Activated naive CD4-positive, alpha-beta T cell treated with anti-CD3 and anti-CD28 coated beads, Interleukin-2, amount 50 U/mL, for 72 hours (primary cell): ENCODE measurements around the gene CDK5RAP2. TPM values are rescaled to one million over a fixed set of nuclear protein-coding genes. Genes with fewer than 3 reads are reported as not detected.

Source experiments
- ATAC-seq, 2 donors: fragments of 150-1000 bp; cut with Tn5 transposase; 2 replicates each; pipeline ENCODE4 v1.10.0; 2021; ENCODE audit warnings: mild to moderate bottlenecking in 2 of 2, moderate library complexity in 2 of 2
- DNase-seq, 2 donors: peaks; one replicate each; pipeline ENCODE4 v3.0.0; 2021 to 2022; ENCODE audit warnings: low spot score in 2 of 2
- H3K27ac Mint-ChIP-seq, 2 donors: one replicate each; pipeline ENCODE4 v1.8.0; 2022; ENCODE audit warnings: mild to moderate bottlenecking in 2 of 2, mixed read lengths in 2 of 2
- H3K36me3 Mint-ChIP-seq, 2 donors: one replicate each; pipeline ENCODE4 v1.8.0; 2022; ENCODE audit warnings: mixed read lengths in 2 of 2
- H3K9me3 Mint-ChIP-seq, 2 donors: one replicate each; pipeline ENCODE4 v1.8.0; 2022; ENCODE audit warnings: mixed read lengths in 2 of 2
- total RNA-seq, 2 donors: library from RNA; stranded (reverse); gene quantifications; one replicate each; pipeline ENCODE4 v1.2.3, GENCODE V29; 2022

The CDK5RAP2 gene
- total RNA-seq, 2 donors from 2014 or later, result 85.9 to 128 TPM

DNA sequence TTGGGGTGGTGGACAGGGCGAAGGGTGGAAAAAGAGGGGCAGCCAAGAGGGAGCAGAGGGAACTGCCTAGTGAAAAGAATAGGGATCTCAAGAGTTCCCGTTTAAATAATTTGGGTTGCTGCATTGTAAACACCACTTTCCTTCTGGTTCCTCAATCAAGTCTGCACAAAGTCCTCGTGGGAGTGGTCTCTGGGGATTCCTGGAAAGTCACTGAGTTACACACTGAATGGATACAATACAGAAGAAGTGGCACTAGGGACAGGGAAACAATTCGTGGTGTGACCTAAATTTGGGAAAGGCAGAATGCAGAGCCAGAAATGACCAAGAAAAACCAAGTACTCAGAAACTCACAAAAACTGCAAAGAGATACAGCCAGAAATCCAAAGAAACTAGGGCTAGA lies 161.7 kb downstream of the CDK5RAP2 start:
- DNase-seq (no peak), ATAC-seq (no peak)
- no peaks in the 10 kb centered on the region for H3K9me3 Mint-ChIP-seq
- H3K36me3 Mint-ChIP-seq, result peaks cover 16 to 20% of the 10 kb centered on the region in 2 donors
- H3K27ac Mint-ChIP-seq, result peak overlapping the region in 1 of 2 donors; percentile 93

GRCh38 chr9:120416781-120417427 lies 163.1 kb downstream of the CDK5RAP2 start:
- Mint-ChIP-seq H3K36me3 (peaks cover 16 to 20% of the 10 kb centered on the region in 2 donors), H3K9me3 (no peaks in the 10 kb centered on the region)

DNA sequence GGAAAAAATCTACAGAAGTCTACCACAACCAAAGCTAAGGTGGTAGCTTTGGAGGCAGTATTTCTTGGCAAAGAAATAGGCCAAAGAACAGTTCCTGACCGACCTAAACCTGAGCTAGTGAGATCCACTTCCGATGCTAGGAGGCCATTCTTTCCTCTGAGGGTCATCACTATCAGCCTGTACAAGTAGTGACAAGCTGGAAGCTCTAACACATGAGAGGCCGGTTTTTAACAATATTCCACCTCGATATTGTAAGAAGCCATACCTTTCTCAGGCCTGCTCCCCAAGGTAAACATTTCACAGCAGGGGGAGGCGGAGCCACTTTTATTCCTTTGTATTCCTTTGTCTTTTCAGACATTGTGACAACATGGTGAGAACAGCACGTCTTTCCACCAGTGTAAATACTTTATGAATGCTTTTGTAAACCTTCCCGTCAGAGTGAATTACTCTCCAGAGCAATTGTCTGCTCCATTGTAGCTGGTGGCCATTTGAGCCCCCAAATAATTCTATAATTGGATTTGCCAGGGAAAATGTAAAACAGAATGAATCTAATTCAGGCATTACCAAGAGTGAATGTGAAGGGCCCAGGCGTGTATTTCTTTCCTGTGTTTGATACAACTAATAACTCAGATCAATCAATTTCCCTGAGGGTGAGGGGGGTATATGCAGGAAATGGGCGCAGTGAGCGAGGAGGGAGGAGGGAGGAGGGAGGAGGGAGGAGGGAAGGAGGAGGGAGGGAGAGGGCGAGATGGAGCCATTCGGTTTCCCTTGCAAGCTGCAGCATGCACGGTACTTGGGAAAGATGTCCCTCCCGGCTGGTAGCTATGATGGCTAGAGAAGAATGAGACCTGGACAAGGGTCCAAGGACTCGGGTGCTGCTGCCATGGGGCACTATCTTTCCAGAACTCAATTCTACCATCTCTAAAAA lies 166.6 kb downstream of the CDK5RAP2 start:
- peak overlapping the region in 1 of 2 donors; percentile 50 for H3K27ac Mint-ChIP-seq
- ATAC-seq (no peak), DNase-seq (no peak)
- H3K36me3 Mint-ChIP-seq, result peaks cover 16 to 21% of the 10 kb centered on the region in 2 donors
- no peaks in the 10 kb centered on the region for H3K9me3 Mint-ChIP-seq

More at GRCh38 chr9:120416781-120417427, 163.1 kb downstream of the CDK5RAP2 start:
- no peak for ATAC-seq
- DNase-seq, result no peak
- peak overlapping the region in 1 of 2 donors; percentile 10 for H3K27ac Mint-ChIP-seq

DNA sequence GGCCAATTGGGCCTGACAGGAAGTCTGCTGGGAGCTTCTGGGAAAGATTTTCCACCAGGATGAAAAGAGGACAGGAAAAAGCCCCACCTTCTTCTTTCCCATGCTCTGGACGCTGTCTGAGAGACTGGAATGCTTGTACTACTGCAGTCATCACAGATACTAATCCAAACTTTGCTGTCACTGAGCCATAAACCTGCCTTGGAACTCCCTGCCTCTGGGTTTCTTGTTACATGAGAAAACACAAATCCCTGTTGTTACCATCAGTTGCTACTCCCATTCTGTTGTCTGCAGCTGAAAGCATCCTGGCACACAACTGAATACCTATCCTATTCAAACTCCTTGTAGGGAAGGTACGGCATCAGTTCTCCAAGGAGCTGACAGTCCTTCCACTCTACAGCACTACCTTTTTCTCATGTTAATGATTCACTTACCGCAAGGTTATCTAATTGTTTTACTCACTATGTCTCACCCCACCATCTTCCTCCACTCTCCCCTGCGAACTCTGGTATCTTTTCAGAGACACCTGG lies 167.5 kb downstream of the CDK5RAP2 start:
- H3K27ac Mint-ChIP-seq, result peak overlapping the region in 1 of 2 donors; percentile 50
- DNase-seq (no peak), ATAC-seq (no peak)
- H3K9me3 Mint-ChIP-seq, result no peaks in the 10 kb centered on the region
- peaks cover 16 to 21% of the 10 kb centered on the region in 2 donors for H3K36me3 Mint-ChIP-seq

DNA sequence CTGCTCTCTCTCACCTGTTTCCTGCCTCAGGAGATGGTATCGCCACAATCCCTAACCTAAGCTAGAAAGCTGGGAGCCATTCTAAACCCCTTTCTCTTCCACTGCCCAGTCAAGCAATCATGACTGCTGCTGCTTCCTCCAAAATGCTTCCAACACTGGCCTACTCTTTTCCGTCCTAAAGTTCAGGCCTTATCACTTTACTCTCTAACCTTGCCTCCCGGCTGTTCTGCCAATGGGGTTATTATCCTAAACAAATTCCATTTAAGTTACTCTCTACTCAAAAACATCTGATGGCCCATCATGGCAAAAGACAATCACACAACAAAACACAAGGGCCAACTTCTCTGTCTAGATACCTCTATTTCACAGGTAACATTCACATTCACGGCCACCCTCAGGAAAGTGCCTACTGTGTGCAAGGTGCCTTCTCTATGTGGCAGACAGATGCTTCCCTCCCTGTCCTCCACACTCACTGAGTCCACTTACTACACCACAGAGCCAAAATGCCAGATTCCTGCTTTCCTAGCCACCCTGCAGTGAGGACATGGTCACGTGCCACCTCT lies 168.0 kb downstream of the CDK5RAP2 start:
- ATAC-seq (no peak), DNase-seq (no peak)
- Mint-ChIP-seq H3K9me3 (no peaks in the 10 kb centered on the region), H3K27ac (peak overlapping the region; percentile 16 to 24), H3K36me3 (peaks cover 11 to 16% of the 10 kb centered on the region in 2 donors)

GRCh38 chr9:120410925-120411501 lies 169.0 kb downstream of the CDK5RAP2 start:
- H3K36me3 Mint-ChIP-seq, result peaks cover 10 to 15% of the 10 kb centered on the region in 2 donors
- peak overlapping the region; percentile 24 to 29 for H3K27ac Mint-ChIP-seq
- DNase-seq (no peak), ATAC-seq (no peak)
- no peaks in the 10 kb centered on the region for H3K9me3 Mint-ChIP-seq

- DNase-seq, result no peak
- H3K27ac Mint-ChIP-seq, result peak overlapping the region; percentile 9 to 83
- ATAC-seq, result no peak
- H3K9me3 Mint-ChIP-seq, result no peaks in the 10 kb centered on the region
- peaks cover 0 to 11% of the 10 kb centered on the region in 2 donors for H3K36me3 Mint-ChIP-seq
Measured at GRCh38 chr9:120408680-120409258, 171.2 kb downstream of the CDK5RAP2 start.

DNA sequence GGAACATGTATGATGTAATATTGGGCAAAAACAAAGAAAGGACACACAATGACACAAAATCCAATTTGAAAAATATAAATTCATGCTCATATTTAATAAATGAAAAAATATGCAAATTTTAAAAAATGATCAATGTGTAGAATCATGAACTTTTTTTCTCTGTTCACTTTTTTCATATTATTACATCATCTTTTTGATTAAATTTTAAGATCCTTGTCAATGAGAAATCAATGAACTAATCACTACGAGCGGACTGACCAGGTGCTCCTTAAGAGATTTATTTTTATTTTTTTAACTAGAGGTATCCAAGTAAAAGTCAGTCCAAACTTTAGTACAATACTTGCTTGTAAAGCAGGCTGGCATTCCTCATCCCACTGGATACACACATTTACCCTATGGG lies 174.1 kb downstream of the CDK5RAP2 start:
- Mint-ChIP-seq H3K9me3 (no peaks in the 10 kb centered on the region), H3K36me3 (peaks cover 16 to 22% of the 10 kb centered on the region in 2 donors), H3K27ac (no peak overlapping the region)
- no peak for ATAC-seq
- DNase-seq, result no peak

DNA sequence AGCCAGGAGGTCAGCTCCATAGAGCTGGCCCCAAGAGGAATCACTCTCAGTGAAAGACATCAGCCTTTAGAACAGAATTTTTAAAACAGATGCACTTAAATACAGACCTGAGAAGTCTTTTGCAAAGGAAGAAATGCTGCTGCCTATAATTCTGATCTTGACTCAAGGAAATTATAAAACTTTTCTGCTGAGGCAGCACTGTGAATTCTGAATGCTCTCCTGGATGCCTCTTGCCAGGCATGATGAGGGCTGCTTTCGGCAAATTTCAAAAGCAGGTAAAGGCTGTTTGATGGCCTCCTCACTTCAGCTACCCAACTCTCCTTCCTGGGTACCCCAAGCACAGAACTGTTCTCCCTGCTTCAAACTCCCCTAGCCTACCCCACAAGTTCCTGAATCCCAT lies 174.8 kb downstream of the CDK5RAP2 start:
- no peaks in the 10 kb centered on the region for H3K9me3 Mint-ChIP-seq
- DNase-seq, result no peak
- ATAC-seq, result no peak
- no peak overlapping the region for H3K27ac Mint-ChIP-seq
- H3K36me3 Mint-ChIP-seq, result peaks cover 16 to 17% of the 10 kb centered on the region in 2 donors

DNA sequence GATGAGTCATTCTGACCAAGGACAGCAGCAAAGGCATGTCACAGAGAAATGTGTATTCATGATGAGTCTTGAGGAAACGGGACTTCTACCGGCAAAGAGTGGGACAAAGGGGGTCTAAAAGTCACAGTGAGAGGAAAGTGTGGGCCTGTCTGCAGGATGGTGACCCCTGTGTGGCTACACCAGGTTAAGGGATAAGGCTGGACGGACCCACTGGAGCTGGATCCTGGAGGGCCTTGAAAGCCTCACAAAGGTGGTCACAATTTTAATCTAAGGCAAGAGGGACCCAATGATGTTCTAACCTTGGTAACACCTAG lies 176.5 kb downstream of the CDK5RAP2 start:
- peaks cover 16 to 19% of the 10 kb centered on the region in 2 donors for H3K36me3 Mint-ChIP-seq
- no peaks in the 10 kb centered on the region for H3K9me3 Mint-ChIP-seq
- DNase-seq (no peak), ATAC-seq (no peak)
- peak overlapping the region; percentile 18 to 69 for H3K27ac Mint-ChIP-seq

DNA sequence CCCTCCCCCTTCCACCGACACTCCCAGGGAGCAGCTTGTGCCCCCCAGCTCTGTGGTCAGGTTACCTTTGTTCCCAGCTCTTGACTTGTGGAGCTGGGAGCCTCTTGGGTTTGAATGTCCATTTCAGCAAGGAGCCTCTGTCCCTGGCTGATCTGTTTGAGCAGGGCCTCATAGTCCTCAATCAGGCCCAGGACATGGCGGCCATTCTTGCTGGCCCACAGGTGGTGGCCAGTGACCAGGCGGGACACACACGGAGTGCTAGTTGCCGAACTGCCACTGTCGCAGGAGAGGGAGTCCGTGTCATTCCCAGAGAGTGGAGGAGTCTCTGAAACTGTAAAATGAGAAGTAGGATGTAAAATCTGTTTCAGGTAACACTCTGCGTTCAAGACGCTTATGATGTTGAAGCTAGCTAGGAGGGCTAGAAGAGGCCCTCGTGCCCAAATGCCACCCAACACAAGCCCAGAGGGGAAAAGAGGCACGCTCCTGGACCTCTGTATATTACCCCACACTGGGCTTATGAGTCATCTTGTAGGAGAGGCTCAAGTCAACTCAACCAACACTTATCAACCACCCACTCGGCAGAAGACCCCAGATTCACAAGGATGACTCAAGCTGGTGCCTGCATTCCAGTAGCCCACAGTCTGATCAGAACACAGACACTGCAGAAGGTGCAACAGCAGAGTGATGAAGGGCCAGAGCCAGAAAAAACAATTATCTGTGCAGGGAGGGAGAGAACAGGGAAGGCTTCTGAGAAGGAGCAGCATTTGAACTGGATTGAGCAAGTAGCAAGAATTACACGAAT lies 177.0 kb downstream of the CDK5RAP2 start:
- H3K27ac Mint-ChIP-seq, result peak overlapping the region; percentile 65 to 69
- peak; percentile 50 to 66 for ATAC-seq
- no peak for DNase-seq
- no peaks in the 10 kb centered on the region for H3K9me3 Mint-ChIP-seq
- peaks cover 16 to 19% of the 10 kb centered on the region in 2 donors for H3K36me3 Mint-ChIP-seq

GRCh38 chr9:120399940-120400339 lies 180.0 kb downstream of the CDK5RAP2 start:
- Mint-ChIP-seq H3K36me3 (peaks cover 19 to 23% of the 10 kb centered on the region in 2 donors), H3K27ac (peak overlapping the region in 1 of 2 donors; percentile 43), H3K9me3 (no peaks in the 10 kb centered on the region)
- no peak for ATAC-seq
- no peak for DNase-seq

DNA sequence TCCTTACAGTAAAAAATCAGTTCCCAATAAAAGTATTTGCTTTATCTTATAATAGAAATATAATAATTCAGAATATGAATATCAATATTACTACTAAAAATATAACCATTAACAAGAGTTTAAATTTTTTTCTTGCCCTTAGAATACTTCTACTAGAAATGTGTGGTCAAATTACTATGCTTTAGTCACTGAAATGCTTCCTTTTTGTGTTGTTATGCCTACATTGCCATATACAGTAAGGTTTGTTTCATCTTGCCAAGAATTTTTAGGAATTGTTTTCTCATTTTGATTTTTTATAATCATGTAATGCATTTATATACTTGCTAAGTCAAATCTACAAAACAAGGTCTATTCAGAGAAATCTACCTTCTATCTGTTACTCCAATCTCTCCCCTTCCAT lies 181.7 kb downstream of the CDK5RAP2 start:
- Mint-ChIP-seq H3K27ac (peak overlapping the region in 1 of 2 donors; percentile 81), H3K9me3 (no peaks in the 10 kb centered on the region), H3K36me3 (peaks cover 23 to 34% of the 10 kb centered on the region in 2 donors)
- ATAC-seq (no peak), DNase-seq (no peak)

DNA sequence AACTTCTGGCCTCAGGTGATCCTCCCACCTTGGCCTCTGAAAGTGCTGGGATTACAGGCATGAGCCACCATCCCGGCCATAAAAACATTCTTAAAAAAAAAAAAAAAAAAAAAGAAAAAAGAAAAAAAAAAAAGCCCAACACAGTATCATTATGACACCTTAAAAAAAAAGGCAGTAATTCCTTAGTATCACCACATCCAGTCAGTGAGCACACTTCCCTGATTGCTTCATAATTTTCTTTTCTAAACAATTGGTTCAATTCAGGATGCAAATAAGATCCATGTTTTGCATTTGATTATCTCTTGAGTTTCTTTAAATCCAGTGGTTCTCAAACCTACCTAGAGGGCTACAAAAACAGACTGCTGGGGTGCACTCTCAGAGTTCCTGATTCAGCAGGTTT lies 182.5 kb downstream of the CDK5RAP2 start:
- peaks cover 23 to 34% of the 10 kb centered on the region in 2 donors for H3K36me3 Mint-ChIP-seq
- H3K9me3 Mint-ChIP-seq, result no peaks in the 10 kb centered on the region
- DNase-seq, result no peak
- ATAC-seq, result no peak
- H3K27ac Mint-ChIP-seq, result no peak overlapping the region

- Mint-ChIP-seq H3K9me3 (no peaks in the 10 kb centered on the region), H3K27ac (peak overlapping the region in 1 of 2 donors; percentile 28), H3K36me3 (peaks cover 25 to 31% of the 10 kb centered on the region in 2 donors)
- ATAC-seq (no peak), DNase-seq (no peak)
Measured at GRCh38 chr9:120396931-120397330, 183.0 kb downstream of the CDK5RAP2 start.
